HepG2 (cell line): ENCODE measurements around the gene AMD1.

Experiments
- CSRNP2 ChIP-seq: sonication (generic); formaldehyde crosslinking; conservative IDR thresholded peaks from 2 replicates; pipeline ENCODE4 v1.8.0; 2022; ENCODE audit warnings: low read depth, missing genetic modification reagents
- HOXA9 ChIP-seq: sonication (generic); formaldehyde crosslinking; IDR thresholded peaks from 2 replicates; pipeline ENCODE4 v1.8.1; 2022; ENCODE audit warnings: missing genetic modification reagents, mild to moderate bottlenecking, moderate library complexity, borderline replicate concordance
- KAT2B ChIP-seq: fragments of 150-350 bp; IDR thresholded peaks from 2 replicates; pipeline ENCODE4 v1.6.1; 2014; ENCODE audit warnings: low read depth, low read length, borderline replicate concordance
- SALL2 ChIP-seq: sonication (generic); formaldehyde crosslinking; IDR thresholded peaks from 2 replicates; pipeline ENCODE4 v1.8.1; 2023; ENCODE audit warnings: mild to moderate bottlenecking, missing genetic modification reagents, inconsistent platforms
- SP1 ChIP-seq, 2 experiments: fragments of 450-650 bp in 1 of 2; sonication (generic) in 1 of 2; formaldehyde crosslinking in 1 of 2; IDR thresholded peaks; 2 replicates each; pipeline versions ENCODE4 v1.4.0 to v1.6.1; 2016 to 2020; ENCODE audit warnings: missing genetic modification reagents in 1 of 2
- ZNF350 ChIP-seq: sonication (generic); formaldehyde crosslinking; IDR thresholded peaks from 2 replicates; pipeline ENCODE4 v1.4.0; 2020; ENCODE audit warnings: mild to moderate bottlenecking, low read depth, missing genetic modification reagents, borderline replicate concordance

- TF ChIP-seq KAT2B (no peak), SALL2 (CRISPR knock-in tag) (no peak), CSRNP2 (CRISPR knock-in tag) (no peak), HOXA9 (CRISPR knock-in tag) (no peak), SP1 (IDR thresholded peaks at IDR 0.05) (no peak), SP1 (CRISPR knock-in tag; IDR thresholded peaks at IDR 0.05) (no peak), ZNF350 (CRISPR knock-in tag) (no peak)
Measured at GRCh38 chr6:110930781-110931180, 56.2 kb downstream of the AMD1 start.
